Dermis blood vessel endothelial cell (primary cell): ENCODE data around the gene SLC15A1. TPM values are rescaled to one million over a fixed set of nuclear protein-coding genes. Genes with fewer than 3 reads are reported as not detected.

Source experiments
- DNase-seq: peaks from one replicate; pipeline ENCODE4 v3.0.0; 2010
- total RNA-seq: library from RNA; depleted of rRNA; stranded (reverse); fragments of >200 nt; gene quantifications from 2 replicates; pipeline ENCODE4 v1.2.3, GENCODE V29; 2014

The SLC15A1 gene
- total RNA-seq, 1 donor from 2014 or later = not detected

DNA sequence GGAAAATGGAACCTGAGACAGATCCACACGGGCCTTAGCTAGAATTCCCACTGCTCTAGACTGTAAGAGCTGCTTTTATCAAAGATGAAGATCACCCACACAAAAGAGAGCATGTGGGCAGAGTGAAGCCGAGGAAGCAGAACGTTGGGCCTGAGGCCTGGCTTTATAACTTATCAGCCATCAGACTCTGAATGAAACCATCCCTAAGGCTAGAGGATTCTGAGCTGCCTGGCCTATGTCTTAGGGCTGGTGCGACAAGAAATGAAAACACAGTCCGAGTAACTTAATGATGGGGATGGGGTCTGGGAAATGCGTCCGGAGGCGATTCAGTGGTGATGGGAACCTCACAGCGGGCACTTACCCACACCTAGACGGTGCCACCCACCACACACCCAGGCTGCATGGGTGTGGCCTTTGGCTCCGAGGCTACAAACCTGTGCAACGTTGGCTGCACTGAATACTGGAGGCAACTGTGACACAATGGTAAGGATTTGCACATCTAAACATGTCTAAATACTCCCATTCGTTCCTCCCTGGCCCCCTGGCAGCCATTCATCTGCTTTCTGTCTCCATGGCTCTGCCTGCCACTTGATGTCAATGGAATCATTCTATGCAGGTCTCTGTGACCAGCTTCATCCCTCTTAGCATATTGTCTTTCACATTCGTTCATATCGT lies 62.0 kb downstream of the SLC15A1 start:
- DNase-seq = no peak

DNA sequence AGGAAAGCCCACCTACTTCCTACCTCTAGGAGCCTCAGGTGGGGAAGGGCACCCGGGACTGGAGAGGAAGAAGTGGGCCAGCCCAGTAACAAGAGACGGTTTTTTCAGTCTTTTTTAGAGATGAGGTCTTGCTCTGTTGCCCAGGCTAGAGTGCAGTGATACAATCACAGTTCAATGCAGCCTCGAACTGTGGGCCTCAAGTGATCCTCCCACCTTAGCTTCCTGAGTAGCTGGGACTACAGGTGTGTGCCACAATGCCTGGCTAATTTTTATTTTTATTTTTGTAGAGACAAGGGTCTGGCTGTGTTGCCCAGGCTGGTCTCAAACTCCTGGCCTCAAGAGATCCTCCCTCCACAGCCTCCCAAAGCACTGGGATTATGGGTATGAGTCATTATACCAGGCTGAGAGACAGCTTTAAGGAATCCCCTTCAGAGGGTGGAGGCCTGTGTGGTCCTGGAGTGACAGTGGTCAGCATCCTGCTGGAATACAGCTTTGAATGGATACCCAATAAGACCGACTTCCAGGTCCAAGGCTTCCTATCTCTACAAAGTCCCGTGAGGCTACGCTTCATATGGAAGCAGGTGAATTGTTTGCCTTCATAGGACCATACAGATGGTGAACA lies 63.0 kb downstream of the SLC15A1 start:
- DNase-seq = no peak

DNA sequence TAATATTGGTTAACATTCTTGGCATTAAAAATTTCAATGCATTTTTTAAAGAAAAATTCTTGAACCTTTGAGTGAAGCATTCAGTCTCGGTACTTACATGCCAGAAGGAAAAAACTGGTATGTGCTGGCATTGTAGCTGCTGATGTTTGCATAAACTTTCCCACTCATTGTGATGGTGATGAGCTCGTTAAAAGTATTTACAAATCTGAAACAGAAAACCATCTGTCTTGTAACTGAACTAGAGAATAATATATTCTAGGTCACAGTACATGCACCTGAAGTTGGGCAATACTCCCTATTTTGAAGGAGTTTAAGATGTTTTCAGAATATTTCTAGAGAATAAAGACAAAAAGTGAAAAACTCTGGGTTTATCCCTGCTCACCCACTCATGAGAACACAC lies 64.1 kb downstream of the SLC15A1 start:
- DNase-seq = no peak

DNA sequence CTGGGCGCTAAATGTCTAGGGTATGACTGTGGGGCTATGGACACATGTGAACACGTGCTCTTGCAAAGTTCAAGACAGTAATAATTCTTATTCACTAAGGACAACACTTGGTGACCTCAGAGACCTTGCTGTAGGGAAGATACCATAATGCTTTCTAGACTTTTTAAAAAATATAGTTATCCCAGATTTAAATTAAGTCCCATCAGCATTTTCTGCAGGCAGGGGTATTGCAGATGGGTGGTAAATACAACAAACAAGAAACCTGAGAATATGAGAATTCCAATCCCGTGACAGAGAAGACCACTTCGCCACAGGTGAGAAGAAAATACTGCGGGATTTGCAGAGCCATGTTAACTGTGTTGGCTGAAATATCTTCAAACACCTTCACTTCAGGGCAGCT lies 65.2 kb downstream of the SLC15A1 start:
- DNase-seq = no peak

DNA sequence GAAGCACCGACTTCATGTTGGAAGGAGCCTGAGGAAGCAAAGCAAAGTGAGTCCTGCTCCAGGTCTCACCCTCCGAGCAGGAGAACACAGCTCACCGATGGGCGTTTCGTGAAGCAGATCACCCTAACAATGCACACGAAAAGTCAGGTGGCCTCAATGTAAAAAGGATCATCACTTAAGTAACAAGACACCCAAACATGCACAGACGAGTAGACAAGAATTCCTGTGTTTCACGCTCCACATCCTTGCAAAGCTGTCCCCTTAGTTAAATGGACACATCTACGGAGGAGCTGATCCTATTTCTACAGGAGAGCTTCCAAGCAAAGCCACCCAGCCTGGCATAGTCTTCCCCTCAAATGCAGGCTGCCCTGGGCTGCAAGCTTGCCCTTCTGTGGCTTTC lies 66.2 kb downstream of the SLC15A1 start:
- DNase-seq = no peak

DNA sequence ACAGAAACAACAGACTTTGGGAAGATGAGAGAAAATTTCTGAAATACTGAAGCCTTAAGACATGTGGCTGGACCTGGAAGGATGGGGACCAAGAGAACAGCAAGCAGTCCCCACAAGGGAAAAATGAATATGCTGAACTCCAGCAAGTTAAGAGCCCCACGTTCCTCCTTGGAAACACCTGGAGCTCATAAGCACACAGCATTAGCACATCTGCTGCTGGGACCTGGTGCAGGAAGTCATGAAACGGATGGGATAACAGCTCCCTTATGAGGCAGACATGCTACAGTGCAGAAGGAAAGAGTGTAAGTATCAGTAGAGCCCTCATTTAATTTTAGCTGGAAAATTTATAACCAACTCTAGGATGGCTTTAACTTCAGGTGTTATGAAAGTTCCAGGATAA lies 67.3 kb downstream of the SLC15A1 start:
- no peak for DNase-seq

DNA sequence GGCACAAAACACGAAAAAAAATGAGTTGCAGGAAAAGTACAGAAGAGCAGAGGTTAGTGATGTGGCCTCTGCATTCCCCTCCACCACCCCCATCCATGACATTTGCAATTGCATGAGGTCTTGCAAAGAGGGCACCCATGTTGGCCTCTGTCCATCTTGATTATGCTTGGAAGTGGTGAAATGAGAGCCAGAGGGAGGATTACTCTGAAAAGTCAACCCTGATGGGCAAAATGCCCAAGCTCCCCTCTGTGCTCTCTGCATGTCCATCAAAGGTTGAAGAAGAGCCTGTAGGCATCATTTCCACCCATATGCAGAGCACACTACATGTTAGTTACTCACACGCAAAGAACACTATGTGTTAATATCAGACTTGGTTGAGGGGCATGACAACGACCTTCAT lies 71.4 kb downstream of the SLC15A1 start:
- DNase-seq = no peak

DNA sequence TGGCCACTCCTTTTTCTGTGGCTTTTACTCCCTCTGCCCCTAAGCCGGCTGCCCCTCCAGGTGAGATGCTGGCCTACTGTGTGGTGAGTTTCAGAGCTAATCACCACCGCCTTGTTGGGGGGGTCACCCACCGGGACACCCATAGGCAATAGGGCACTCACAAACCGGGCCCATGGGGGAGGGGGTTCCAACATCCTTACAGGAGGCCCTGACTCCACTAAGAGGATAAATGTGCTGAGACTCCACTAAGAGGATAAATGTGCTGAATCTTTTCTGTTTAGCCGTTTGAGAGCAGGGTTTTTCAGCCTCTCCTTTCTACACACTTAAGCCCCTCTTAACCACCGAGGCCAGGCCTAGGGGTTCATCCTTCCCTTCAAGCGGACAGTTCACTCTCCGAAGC lies 73.7 kb downstream of the SLC15A1 start:
- no peak for DNase-seq

DNA sequence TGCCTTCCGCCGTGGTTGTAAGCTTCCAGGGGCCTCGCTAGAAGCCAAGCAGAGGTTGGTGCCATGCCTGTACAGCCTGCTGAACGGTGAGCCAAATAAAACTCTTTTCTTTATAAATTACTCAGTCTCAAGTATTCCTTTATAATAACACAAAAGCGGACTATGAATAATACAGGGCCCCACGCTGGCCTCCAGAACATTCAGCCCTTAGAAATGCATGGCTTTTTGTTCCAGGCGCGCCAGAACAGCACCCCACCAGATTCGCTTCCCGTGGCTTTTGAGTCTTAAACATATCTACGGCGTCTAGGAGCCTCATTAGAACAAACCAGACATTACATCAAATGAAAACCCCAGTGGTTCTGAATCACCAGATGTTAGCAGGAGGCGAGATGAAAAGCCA lies 75.1 kb downstream of the SLC15A1 start:
- no peak for DNase-seq

DNA sequence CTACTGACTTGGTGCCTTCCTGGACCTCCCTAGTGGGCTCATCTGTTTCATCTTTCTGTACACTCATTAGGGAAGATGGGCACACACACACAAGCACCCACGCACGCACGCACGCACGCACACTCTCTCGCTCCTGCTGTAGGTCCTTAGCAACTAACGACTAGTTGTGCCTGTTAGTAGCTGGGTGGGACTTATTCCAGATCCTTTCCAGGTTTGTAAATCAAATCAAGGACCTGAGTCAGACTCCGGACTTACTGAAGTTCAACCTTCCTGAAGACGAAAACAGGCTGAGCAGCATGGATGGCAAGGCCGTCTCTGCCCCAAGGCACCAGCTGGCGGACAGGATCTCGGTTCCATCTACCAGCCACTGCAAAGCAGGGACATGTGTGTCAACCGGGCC lies 76.2 kb downstream of the SLC15A1 start:
- DNase-seq = no peak

DNA sequence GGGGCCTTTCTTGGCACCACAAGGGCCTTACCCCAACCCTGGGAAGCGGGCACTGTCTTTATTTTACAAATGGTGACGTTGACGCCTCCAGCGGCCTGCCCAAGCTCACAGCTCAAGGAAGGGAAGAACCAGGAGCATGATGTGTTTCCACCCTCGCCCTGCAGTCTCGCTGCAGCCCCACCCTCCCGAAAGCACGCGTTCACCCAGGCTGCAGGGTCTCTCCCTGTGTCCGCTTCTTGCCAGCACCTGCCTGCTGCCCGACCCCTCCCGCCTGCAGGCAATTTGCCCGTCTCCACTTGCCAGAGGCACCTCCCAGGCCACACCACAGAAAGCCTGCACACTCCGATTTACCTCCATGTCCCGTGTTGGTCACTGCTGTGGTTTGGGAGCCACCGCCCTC lies 76.6 kb downstream of the SLC15A1 start:
- DNase-seq = no peak

DNA sequence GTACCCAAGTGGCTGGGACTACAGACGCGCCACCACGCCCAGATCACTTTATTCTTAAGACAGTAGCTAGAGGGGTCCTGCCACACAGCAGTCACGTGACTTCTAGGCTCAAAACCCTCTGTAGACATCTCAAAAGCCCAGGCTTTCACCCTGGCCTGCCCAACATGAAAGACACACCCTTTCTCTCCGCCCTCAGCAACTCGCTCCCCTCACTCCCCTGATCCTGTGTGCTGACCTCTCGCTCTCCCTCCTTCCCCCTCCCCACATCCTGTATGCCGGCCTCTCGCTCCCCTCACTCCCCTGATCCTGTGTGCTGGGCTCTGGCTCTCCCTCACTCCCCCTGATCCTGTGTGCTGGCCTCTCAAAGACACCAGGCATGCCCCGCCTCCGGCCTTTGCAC lies 77.4 kb downstream of the SLC15A1 start:
- no peak for DNase-seq

DNA sequence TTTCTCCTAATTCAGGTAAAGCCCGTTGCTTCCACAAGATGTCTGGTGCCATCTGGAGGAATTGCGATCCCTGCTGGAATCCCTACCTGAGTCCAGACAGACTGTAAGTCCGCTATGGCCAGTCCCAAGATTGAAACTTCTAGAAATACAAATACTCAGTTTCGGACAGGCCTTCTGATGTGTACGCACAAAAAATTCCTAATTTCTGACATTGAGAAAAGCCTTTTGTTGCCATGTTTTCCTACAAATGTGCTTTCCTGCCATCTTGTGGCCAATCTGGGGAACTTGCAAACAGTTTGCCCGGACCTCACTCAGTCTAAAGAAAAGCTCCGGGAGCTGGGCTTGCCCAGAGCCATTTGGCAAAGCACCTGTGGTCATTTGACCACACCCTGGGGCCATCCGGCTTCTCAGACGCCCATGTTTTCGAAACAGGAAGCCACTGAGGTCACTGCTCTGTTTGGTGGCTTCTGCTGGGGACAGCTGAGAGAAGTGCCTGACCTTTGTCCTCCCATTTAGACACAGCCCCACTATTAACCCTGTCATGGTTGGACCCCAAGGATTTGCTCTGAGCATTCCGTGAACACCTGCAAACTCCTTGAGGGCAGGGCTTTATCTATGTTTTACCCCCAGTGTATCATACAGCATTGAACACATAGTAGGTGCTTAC lies 79.4 kb downstream of the SLC15A1 start:
- peak; percentile 80 for DNase-seq

DNA sequence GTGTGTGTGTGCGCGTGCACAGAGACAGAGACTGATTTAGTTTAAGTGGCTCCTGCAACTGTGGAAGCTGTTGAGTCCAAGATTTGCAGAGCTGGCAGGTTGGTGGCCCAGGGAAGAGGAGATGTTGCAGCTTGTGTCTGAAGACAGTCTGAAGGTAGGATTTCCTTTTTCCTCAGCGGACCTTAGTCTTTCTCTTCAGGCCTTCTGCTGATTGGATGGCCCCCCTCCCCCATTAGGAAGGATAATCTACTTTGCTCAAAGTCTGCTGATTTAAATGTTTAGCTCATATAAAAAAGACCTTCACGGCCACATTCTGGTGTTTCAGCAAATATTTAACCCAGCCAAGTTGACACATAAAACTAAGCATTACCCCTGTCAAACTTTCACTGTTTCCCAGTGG lies 84.3 kb downstream of the SLC15A1 start:
- DNase-seq = no peak

DNA sequence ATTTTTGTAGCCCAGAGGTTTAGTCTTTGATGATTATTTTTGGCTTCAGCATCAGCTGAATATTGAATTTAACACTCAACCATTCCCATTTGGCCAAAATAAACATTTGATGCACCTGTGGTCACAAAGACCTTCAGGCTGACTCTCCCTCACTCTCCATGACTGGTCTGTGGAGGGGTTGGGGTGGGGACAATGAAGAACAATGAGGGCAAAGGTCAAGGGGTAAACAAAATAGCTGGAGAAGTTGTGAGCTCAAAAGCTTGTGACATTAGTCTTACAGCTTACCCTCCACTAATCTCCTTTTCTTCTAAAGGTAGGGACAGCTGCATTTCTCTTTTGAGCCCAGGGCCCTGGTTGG lies 86.9 kb downstream of the SLC15A1 start:
- DNase-seq = no peak

DNA sequence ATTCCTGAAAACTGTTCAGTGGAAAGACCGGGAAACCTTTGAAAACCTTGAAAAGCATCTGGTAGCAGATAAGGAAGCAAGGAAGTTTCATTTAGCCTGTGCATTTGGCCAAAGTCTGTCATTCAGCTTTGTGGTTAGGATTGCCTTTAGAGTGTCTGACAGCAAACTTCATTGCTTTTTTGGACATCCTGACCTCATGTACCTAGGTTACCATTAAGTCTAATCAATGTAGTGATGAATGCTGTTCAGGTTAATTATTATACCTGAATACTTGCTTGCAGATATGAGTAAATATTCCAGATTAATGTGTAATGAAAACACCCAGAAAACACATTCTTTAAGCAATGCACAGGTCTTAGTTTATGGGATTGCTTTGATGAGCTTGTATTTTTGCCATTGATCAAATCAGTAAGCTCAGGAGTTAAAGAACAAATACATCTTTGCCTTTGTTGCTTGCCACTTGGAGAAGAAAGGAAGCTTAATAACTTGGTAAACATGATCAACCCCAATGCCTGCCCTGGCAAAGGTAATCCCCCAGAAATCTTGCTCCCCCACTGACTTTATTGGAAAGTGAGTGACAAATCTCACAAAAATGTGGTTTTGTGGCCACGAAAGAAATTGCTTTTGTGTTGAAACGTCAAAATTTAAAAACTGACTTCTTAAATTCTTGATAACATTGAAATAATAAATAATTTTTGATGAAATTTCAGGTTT lies 87.4 kb downstream of the SLC15A1 start:
- DNase-seq = no peak

DNA sequence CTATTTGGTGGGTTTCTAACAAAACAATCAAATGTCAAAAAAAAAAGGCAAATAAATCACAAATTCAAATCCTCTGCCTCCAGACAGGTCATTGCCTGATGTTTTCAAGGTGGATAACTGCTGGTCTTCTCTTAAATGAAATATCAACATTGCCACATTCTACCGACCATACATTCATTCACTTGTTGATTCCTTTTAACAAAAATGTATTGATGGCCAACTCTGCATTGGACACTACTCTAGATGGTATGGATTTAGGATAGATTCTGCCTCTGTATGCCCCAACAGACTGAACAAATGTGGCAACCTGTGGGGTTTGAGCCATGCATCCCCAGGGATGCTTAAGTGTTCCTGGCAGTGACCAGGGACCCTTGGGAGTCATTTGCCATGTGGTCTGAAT lies 88.0 kb downstream of the SLC15A1 start:
- no peak for DNase-seq

DNA sequence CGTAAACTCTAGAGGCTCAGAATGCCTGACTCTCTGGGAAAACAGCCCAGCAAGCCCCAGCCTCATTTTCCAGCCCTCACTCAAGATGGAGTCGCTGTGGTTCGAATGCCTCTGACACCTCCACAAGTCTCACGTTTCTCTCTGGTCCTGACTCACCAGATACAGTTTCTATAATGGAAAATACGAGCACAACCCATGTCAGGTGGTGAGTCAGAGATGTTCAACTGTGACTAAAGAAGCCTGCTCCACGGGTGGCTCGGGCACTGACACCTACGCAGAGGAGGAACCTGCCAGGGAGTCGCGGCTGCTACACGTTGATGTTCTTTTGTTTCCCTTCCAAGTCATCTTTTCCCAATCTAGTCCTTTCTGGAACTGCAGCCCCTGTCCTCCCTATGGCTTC lies 88.4 kb downstream of the SLC15A1 start:
- peak; percentile 19 for DNase-seq

DNA sequence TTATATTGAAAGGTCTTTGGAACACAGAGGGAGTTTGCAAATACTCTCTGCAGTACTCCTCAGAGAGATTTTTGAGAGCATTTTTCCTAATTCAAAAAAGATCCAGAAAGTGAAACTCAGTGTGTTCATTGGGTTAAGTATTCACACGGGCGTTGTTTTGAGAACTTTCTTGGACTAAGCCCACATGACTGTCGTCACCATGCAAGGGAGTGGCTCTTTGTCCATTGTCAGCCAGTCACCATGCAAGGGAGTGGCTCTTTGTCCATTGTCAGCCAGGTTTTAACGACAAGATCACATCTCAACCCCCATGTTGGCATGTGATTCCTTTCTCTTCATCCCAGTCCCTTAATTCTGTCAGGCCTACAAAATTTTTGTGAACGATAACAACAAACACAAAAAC lies 94.3 kb downstream of the SLC15A1 start:
- no peak for DNase-seq

DNA sequence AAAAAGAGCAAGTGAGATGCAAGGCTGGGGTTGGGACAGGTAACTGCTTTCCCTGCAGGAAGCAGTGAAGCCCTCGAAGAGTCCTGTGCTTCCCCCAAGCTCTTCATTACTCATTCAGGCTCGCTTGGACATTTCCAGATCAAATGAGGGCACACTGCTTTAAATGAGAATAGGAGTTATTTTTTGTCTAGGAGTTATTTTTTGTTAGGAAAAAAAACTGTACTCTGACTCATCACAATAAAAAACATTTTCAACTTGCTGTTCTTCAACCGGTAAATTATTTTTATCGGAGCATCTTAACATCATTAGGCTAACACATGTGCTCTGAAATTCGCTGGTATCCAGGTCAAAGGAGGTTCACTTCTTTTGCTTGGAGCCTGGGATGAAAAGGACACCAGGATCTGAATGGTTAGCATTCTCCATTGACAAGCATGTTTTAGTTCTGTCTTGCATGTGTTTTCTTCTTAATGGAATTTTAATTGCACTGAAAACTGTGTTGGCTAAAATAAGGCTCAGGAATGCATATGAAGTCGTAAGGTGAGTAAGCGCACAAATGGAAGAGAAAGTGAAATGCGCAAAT lies 94.9 kb downstream of the SLC15A1 start:
- DNase-seq = no peak

DNA sequence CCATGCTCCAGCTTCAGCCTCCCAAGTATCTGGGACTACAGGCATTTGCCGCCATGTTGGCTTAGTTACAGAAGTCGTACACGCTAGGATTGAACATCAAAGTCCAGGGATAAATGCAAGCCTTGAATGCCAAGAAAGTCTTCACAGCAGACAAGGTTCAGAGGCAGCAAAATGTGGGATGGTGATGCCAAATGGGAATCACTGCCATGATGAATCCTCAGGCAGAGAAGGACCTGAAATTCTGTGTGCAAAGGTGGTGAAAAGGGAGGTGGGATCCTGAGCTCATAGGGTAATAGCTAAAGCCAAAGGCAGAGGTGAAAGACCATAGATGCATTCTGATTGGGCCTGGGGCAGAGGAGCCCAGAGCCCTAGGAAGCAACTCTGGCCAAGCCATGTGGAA lies 96.2 kb downstream of the SLC15A1 start:
- DNase-seq = no peak

DNA sequence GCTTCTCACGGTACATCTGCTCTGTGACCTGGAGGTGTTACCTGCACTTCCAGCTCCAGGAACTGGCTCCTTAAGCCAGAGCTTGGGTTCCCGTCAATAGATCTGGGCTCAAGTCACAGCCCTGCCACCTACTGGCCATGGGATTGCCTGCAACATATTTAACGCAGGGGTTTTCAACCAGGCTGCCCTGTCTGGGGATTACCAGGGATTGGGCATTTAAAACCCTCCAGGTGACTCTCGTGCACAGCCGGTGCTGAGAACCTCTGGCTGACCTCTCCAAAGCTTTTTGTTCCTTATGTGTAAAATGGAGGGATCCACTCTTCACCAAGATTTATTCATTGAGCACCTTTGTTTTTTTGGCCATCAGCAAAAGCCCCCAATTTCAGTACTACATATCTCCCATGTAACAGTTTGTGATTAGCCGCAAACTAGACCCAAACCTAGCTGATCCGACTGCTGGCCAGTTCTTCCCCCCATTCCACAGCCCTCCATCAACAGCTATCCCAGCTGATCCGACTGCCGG lies 98.9 kb downstream of the SLC15A1 start:
- DNase-seq = peak; percentile 86
